GM18873 (cell line): ENCODE data around the gene TEX29.

Source experiments
- ATAC-seq: cut with Tn5 transposase; IDR thresholded peaks from one replicate; pipeline ENCODE4 v1.9.1; 2021; ENCODE audit warnings: mild to moderate bottlenecking, moderate library complexity, moderate number of reproducible peaks; ENCODE audit not compliant: unreplicated experiment, low FRiP score

Gene TEX29

DNA sequence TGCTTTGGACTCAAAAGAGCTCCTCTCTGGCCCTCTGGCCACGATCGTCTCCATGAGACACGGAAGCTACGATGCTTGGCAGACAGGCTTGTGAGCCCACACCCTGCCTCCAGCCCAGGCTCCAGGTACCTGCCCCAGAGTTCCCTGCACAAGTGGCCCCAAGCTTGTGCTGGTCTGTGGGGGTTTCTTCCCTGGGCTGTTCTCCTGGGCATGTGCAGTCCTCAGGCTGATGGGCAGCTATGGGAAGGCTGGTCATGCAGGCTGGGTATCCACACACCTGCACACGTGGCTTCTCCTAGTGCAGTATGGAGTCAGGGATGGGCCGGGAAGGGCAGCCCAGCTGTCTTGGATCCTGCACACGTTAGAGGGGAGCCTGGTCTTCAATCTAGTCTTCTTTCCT lies 43.1 kb downstream of the TEX29 start:
- ATAC-seq: no peak

DNA sequence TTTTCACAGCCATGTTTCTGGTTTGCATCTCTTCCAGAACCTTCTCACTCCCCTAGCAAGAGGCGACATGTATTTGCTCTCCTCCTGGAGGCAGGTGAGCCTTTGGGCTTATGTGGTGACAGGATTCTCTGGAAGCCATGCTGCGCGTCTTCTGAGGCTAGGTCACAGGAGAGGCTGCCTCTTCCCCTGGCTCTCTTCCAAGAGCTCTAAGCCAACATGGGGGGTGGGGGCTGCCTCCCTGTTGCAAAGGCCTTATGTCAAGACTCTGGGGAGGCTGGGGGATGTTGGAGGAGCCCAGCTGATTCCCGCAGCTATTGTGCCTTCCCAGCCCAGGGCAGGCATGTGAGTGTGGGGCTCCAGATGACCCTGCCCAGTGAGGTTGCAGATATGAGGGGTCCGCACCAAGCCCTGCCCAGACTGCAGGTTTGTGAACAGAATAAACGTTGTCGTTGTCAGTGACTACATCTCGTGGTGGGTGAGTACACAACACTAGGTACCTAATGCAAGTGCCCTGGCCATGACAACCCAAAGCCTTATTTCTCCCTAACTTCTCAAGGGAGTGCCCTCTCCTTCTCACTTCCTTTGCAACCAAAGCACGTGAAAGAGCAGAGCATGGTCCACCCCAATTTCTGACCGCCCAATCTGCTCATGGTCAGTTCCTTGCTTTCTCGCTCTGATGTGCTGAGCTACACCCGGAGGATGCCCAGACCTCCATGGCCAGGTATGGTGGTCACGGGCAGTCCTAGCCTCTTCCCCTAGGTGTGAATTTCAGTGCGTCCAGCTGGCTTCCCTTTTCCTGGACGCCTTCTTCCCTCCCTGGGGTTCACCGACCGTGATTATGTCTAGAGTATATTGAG lies 44.9 kb downstream of the TEX29 start:
- ATAC-seq: no peak

DNA sequence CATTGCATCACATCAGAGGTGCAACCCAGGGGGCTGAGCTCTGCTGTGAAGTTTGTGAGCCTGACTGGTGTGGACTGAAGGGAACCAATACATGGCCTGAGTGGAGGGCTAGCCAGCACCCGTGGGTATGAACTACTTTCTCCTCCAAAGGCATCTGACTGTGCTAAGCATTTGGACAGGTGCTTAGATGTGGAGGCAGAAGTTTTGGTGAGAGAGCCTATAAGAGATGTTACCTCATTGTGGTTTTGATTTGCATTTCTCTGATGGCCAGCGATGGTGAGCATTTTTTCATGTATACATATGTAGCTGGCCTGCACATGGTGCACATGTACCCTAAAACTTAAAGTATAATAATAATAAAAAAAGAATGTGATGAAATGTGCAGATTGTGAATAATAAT lies 46.9 kb downstream of the TEX29 start:
- no peak for ATAC-seq

DNA sequence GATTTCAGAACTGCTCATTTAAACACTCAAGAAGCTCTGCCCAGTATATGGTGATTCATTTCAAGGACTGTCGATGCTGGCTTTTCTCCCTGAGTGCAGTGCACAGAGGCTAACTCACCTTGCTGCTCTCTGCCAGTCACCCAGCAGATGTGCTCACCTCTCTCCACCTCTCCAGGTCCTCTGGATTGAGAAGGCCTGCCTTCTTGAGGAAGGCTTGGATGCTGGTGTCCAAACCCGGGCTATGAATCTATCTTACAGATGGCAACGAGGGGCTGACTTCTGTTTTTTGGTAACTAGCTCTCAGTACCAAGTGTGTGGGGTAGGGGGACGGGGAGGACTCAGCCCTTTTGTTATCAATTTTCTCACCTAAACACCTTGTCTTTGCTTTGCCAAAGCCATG lies 47.6 kb downstream of the TEX29 start:
- ATAC-seq: no peak

DNA sequence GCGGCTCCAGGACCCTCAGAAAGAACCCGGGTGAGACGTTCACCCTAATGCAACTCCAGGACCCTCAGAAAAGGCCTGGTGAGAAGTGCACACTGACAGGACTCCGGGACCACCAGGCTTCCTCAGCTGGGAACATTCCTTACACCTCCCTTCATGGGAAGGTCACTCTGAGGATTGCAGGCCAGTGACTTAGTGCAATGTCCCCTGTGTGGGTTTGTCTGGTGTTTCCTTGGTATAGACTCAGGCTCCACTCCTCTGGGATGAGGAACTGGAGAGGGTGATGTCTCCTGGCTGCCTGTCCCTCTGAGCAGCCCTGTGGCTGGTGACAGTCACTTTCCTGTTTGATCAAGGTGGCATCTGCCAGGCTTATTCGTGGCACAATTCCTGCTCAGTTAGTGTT lies 49.7 kb downstream of the TEX29 start:
- ATAC-seq: no peak

DNA sequence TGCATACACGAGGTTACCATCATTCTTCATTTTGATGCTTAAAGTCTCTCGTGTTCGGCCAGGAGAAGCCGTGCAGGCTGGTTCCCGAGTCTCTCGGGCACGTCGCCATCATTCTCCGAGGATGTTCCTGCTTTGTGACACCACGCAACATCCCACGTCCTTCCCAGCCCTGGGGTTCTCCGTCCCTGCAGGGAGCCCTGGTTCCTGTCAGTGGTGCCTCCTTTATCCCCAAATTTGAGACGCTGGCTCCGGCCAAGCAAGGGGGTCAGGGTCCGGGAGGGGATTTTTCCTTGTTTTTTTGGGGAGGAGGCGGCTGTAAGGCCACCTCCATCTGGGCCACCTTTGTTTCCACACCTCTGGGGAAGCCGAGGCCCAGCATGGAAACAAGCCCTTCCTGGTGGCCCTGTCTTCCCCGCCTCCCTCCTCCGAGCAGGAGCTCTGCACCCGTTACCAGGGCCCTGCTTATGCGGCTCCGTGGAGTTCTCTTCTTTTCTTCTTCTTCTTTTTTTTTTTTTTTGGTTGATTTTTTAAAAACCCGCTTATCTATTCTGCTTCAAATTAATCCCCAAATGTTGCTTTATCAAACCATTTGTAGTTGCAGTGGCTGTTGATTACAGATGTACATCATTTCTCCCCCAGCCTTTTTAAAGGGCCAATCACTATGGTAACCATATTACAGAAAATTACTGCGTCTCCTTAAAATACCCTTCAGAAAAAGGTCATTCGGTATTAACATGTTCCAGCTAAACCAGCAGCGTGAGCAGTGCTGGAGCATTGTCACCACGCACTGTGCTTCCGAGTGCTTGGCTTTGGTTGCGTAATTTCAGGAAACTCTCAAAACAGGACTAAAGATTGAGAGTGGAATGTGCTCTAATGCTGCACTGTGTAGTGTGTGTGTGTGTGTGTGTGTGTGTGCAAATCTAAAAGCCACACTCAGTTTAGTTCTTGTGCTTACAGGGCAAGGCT lies 50.4 kb downstream of the TEX29 start:
- no peak for ATAC-seq

DNA sequence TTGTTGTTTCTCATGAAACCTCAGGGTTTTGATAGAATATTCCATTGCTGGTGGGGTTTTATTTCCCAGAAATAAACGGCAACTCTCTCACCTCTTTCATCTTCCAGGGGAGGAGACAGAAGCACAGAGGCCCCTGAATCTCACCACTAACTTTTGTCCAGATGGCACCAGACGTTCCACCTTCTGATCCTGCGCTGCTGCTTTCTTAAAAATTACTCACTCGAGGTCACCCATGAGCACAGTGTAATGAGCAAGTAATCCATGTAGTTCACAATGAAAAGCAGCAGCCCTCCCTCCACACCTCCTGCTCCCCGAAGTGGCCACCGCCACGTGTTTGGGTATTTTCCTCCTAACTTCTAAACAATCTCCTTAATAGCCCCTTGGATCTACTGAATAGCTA lies 51.3 kb downstream of the TEX29 start:
- no peak for ATAC-seq

DNA sequence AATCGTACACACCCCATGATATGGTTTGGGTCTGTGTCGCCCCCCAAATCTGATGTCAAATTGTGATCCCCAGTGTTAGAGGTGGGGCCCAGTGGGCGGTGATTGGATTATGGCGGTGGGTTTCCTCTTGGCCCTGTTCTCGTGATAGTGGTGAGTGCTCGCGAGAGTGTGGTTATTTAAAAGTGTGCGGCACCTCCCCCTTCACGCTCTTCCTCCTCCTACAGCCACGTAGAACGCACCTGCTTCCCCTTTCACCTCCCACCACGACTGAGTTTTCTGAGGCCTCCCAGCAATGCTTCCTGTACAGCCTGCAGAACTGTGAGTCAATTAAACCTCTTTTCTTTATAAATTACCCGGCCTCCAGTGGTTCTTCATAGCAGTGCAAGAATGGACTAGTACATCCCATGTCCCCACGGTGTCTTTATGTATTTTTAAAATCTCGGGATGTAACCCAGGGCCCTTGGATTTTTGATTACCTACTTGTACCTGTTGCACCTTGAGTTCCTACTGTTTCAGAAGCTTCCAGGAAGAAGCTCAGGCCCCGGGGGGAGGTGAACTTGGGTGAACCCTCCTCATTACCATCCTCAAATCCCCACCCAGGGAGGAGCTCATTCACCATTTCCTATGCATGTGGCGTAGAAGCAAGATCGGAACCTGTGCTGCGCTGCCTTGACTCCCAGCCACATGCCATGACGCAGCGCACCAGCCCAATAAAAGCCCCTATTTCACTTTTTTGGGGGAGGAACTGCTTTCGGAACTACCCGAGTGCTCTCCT lies 52.4 kb downstream of the TEX29 start:
- ATAC-seq: no peak

DNA sequence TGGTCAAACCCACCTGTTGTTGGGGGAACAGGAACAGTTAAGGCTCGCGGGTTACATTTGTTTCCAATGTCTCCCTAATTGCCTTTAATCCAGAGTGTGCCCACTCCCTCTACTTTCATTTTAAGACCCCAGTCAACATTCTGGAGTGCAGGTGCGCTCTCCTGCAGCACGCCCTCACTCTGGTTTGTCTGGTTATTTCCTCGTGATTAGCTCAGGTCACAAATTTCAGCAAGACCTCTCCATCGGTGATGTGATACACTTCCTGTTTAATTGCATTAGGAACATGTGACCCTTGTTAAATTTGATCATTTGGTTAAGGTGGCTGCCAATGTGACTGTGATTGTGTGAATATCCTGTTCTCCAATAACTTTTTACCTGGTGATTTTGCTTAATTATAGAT lies 53.0 kb downstream of the TEX29 start:
- ATAC-seq: no peak

DNA sequence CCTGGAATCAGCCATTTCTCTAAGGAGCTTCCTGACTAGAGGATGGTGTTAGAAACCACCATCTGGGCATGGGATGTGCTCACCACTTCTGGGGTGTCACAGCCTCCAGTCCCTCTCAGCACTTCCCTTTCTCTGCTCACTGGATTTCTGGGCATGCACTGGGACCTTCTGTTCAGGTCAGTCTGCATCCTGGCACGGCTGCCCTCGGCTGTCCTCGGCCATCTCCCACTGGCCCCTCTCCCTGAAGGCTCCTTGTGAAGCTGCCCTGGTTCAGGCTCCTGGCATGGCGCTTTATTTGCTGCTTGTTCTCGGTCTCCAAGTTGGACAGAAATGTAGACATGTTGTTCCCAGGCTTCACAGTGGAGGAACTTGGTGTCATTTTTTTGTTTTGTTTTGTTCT lies 60.0 kb downstream of the TEX29 start:
- no peak for ATAC-seq

DNA sequence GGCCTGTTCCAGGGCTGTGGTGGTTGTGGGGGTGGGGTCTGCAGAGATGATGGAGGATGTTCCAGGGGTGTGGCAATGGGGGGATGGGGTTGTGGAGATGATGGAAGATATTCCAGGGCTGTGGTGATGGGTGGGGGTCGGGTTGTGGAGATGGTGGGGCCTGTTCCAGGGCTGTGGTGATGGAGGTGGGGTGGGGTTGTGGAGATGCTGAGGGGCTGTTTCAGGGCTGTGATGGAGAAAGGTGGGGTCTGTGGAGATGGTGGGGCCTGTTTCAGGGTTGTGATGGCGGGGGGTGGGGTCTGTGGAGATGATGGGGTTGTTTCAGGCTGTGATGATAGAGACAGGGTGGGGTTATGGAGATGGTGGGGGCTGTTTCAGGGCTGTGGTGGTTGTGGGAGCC lies 62.0 kb downstream of the TEX29 start:
- no peak for ATAC-seq

DNA sequence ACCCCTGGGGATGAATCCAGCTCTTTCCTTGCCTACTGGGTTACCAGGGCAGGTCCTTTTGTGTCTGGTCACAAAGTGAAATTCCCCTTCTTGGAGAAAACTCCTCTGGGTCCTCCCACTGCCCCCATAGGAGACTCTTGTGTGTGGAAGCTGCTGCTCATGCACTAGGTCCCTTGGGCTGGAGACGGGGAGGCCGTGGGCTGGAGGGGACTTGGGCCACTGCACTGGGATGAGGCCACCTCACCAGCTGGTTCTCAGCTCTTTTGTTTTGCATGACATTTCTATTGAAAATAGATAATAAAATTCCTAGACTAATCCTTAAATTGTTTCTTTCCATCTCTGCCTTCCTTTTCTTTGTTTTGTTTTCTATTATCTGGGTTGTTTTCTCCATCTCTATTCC lies 62.4 kb downstream of the TEX29 start:
- no peak for ATAC-seq

DNA sequence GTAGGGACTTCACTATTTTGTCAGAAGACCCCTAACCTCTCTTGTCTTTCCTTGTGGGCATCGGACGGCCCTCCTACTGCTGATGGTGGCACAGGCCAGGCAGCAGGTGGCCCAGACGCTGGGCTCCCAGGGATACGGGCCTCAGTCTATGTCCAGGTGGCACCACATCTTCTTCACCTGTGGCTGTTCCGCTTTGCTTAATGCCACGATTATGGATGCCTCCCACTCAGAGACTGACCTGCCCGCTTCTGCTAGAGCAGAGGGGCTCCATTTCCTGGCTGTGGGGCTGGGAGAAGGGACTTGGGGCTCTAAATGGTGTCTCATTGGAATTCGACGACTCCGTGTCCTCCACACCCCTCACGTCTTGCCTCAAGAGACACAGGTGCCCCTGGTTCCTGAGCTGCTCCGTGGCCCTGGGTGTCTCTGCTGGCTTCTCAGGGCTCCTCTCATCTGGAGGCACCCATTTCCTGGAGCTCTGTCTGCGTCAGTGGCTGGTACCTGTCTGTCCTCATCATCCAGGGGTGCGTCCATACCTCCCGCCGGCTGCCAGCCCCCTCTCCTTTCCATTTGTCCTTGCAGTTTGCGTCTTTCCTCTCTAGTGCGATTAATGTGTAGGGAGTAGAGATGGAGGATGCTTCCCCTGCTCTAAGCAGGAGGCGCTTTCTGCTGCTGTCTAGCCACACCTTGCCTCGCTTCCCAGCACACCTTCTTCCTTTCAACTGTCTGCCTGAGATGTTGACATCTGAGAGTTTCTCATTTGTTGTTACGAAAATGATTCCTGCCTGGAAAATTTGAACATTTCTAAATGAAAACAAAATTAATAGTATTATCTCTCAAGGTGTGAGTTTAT lies 63.4 kb downstream of the TEX29 start:
- no peak for ATAC-seq

DNA sequence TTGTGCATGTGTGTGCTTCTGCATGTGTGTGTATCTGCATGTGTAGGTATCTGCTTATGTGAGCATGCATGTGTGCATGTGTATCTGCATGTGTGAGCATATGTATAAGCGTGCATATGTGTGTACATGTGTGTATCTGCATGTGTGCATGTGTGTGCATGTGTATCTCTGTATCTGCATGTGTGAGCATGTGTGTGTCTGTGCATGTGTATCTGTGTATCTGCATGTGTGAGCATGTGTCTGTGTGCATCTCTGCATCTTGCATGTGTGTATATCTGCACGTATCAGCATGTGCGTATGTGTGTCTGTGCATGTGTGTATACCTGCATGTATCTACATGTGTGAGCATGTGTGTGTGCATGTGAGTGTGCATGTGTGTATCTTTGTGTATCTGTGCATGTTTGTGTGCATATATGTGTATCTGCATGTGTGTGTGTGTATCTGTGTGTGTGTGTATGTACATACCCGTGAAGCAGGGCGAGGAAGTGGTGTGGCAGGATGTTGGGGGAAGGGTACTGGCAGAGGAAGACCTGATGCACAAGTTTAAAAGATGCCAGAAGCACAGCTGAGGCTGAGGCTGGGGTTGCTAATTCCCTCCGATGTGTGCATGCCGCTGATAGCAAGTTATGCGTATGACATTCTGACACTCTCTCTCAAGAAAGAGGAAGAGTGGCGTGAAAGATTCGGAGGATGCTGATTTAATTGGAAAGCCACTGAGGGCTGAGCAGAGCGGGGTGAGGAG lies 64.2 kb downstream of the TEX29 start:
- ATAC-seq: no peak

DNA sequence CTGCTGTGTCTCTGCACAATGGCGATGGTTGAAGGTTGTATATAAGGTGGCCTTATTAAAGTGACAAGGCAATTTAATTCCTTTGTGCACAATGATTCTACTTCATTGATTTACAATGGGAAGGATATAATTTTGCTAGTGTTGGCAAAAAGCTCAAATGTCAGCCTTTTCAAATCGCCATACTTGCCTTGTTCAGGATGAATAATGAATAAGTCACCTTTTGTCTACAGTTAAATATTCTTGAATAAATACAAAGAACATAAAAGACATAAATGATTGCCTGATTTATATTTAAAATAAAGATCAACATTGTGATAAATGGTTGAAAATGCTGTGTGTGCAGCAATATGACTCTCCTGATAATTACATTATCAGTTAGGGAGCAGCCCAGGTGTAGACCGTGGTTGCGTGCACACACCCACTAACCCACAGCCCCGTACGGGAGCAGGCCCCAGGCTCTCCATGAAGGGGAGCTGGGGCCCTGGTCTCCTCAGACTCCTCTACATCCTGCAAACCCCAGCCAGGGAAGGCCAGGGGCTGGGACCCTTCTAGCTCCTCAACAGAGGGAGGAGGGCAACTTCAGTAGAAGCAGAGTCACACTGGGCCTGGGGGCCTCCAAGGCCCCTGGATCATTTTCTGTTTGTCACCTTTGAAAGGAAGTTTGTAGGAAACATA lies 64.9 kb downstream of the TEX29 start:
- ATAC-seq: no peak

DNA sequence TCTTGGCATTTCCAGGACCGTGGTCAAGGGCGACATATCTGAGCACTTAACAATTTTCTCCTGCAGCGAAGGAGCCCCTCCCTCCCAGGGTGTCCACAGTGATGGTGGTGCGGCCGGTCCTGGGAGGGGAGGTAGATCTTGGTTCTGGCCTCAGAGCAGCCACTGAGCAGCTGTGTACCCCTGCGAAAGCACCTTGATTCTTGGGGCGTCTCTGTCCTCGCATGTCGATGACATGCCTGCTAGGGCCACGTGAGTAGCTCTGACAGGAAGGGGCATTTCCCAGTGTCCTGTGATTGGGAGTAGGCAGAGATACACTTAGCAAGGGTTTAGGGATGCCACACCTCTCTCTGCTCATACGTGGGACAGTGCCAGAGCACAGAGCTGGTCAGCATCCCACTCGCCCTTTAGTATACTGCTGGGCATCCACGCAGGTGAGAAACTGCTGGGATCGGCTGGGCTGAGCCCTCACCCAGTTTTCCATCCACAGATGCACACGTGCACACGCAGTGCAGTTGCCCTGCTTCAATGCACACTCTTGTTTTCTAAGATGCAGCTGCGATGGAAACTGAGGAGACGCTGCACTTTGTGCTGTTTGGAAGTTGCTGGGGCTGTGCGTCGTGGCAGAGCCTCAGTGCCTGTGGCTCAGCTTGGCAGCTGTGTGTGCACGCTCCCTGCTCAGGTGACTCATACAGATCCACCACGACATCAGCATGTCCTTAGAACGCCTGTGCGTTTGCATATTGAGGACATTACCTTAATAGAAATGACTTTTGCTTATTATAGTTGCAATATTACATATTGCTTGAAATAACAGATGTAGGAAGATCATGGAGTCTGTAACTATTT lies 66.8 kb downstream of the TEX29 start:
- ATAC-seq: no peak

DNA sequence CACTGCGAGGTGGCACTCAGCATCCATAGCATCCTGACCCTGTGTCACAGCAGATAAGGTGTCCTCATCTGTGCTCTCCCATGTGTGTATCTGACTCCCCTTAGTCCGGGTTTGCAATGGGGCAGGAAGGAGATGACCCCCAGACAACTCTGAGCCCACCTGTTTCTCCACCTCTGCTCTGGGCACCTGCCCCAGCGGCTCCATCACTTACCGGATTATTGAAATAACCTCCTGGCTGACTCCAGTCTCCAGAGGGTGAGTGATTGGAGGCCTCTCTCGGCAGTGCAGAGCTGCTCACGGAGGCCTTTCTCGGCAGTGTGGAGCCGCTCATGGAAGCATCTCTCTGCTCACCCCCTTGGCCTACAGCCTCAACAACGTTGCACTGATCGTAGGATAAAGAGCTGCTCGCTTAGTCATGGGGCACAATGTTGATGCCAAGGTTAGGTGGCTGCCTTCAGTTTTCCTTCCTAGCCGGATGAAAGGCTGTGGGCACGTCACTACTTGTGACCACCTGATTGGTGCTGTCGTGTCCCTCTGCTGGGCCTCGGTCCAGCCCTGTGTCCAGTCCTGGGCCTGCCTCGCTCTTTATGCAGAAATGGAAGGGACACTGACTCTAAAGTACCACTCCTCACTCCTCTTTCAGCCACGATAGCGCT lies 67.6 kb downstream of the TEX29 start:
- no peak for ATAC-seq
